HG03066 (cell line): Measurements from ENCODE around the gene PPL.

ENCODE experiments used
- ATAC-seq: cut with Tn5 transposase; IDR thresholded peaks from one replicate; pipeline ENCODE4 v1.9.1; 2021; ENCODE audit warnings: low read depth; ENCODE audit not compliant: unreplicated experiment

Gene PPL

DNA sequence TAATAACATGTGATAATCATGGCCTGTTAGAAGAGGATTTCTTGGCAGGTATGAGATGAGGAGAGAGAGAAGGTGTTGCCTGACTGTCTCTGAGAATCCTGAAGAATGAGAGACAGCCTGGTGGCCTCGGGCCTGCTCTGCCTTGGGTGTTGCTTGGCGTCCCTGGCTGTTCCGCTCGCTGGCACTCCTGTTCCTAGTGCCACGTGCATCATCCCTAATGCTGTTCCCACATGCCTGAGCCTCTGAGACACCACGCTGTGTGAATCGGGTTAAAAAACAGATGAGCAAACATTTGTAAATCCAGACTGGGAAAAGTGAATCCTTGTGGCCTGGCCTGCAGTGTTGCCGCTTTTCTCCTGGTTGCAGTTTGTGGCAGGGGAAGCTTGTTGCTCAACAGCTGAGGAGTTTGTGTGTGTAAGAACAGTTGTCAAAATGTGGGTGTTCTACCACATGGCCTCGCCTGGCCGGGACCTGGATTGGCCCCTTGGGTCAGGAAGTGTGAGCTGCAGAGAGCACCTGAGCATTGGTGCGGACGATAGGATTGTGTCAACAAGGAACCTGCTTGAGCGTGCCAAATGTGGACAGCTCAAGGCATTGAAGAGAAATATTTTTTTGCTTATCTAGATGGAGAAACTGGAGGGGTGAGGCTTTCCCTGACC is 67.7 kb downstream of the PPL start:
- ATAC-seq, result no peak

GRCh38 chr16:4868535-4868934 is 68.4 kb downstream of the PPL start:
- ATAC-seq, result no peak

- ATAC-seq, result no peak
Observed at GRCh38 chr16:4868026-4868425, 68.9 kb downstream of the PPL start.

- no peak for ATAC-seq
Observed at GRCh38 chr16:4866586-4866985, 70.4 kb downstream of the PPL start.

GRCh38 chr16:4865231-4865860 is 71.6 kb downstream of the PPL start:
- no peak for ATAC-seq

DNA sequence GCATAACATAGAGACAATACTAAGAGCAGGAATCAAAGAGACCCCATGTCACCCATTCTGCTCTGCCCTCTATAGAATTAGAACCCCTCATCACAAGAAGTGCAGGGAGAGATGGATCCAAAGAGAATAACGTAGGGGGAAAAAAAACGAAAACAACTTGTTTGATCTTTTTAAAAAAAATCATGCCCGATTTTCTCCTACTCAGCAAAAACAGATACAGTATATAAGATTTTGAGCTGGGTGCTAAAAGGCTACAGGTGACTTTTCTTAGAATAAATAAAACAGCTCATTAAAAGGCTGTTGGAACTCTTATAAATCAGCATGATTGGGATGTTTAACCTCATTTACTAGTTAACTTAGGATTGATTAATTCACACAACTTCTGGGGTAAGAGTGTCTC is 72.2 kb downstream of the PPL start:
- ATAC-seq, result no peak

DNA sequence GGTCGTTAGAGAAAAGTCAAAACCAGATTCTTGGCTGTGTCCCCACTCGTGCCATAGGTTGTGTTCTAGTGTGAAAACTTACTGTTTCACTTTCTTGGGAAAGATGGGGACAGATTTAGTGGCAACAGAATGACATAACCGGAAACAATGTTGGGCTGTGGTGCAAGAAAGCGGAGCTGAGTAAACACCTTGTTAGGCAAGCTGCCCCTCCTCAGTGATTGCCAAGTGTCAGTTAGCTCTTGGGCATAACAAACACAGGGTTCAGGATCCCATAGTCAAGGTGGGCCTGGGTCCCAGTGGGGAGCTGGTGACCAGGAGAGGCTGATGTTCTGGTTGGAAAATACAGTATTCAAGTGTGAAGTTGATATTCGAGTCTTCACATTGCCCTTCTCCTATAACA is 74.3 kb downstream of the PPL start:
- ATAC-seq, result no peak

DNA sequence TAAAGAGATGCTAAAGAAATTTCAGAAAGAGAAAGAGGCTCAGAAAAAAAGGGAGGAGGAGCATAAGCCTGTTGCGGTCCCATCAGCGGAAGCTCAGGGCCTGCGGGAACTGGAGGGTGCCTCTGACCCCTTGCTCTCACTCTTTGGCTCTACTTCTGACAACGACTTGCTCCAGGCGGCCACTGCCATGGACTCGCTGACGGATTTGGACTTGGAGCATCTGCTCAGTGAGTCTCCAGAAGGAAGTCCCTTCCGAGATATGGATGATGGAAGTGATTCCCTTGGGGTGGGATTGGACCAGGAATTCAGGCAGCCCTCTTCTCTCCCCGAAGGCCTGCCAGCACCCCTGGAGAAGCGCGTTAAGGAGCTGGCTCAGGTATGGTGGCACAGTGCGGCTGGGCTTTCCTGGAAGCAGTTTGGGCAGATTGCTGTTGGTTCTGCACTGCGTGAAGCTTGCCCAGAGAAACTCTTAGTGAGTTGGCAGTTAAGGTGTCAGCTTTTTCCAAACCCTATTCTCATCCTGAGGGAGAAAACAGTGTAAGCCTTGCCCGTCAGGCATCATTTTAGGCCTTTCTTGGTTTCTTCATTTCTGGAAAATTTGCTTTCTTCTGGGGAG is 76.1 kb downstream of the PPL start:
- no peak for ATAC-seq

DNA sequence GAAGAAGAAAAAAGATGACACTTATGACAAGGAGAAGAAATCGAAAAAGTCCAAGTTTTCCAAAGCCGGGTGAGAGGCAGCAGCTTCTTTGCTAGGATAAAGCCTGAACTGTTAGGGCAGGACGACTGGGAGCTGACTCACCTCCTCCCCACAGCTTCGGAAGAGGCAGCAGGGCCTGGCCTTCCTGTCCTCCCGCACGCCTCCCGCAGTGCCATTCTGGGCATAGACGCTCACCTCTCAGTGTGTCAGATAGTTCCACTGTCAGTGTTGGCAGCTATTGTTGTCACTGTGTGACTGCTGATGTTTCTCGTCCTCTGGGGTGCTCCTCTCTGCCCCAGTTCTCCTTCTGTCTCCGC is 77.1 kb downstream of the PPL start:
- no peak for ATAC-seq

DNA sequence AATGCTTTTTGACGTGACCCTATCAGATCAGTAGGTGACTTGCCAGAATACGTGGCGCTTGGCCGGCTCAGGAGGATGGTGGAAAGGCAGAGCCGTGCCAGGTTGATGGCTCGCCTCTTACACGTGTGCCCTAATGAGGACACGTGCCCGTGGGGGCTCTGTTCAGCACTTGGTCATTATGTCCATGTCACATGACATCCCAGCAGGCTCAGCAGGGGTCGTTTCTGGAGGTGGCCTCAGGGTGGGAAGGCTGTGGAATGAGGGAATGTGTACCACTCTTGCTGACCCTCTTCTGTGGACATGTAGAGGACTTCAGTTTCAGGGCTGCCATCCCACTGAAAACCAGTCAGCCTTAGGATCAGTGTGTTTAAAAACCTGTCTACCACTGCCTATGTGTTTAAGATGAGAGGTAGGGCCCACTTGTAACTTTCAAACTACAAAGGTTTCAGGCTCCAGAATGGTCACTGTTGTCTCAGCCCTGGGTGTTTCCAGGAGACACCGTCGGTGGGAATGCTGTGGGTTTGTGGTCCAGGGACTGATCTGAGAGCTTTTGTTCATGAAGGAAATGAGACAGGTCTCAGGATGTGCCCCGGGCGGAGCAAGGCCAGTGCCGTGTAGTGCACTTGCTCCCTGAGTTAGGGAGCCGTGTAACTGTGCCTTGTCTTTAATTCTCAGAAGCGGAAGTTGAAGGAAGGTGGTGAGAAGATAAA is 77.6 kb downstream of the PPL start:
- ATAC-seq, result no peak

DNA sequence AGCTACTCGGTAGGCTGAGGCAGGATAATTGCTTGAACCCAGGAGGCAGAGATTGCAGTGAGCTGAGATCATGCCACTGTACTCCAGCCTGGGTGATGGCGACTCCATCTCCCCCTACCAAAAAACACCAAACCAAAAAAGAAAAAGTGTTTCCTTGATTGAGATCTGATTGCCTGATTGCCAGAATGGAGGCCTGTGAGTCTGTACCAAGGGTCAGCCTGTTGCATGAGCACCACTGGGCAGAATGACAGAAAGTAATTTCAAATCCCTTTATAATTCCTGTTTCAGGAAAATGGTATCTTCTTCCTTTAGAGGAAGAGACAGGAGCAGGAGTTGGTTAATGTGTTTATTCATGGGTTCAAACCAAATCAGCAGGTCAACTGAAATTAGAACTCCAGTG is 81.1 kb downstream of the PPL start:
- no peak for ATAC-seq

- no peak for ATAC-seq
Observed at GRCh38 chr16:4855371-4855770, 81.6 kb downstream of the PPL start.

DNA sequence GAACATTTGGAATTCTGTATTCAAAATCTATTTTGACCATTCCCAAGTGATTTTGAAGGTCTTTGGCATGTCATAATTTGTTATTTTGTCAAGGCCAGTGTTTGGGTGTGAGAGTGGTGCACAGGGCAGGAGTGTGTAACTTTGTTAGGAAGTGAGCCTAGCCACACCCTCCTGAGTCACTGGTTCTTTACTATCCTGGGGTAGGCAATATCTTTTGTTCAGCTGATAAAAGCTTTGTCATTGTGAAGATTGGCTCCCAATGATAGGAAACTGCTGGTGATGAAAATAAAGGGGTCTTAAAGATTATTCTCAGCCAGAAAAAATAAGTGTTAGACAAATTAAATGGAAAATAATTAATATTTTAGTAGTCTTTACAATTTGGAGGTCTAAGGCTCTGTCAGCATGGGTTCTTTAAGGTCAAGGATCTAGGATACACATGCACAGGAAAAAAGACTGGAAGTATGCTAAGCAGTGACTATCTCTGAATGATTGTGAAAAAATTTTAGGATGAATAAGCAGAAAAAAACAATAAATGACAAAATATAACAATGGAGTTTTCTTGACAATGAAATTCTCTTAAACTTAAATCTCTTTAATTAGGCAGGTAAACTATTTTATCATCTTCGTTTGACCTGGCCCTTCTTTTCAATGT is 84.6 kb downstream of the PPL start:
- ATAC-seq, result no peak

GRCh38 chr16:4850211-4850610 is 86.7 kb downstream of the PPL start:
- no peak for ATAC-seq

GRCh38 chr16:4847774-4848587 is 89.0 kb downstream of the PPL start:
- ATAC-seq, result peak; percentile 5

- ATAC-seq, result peak; percentile 91
Observed at GRCh38 chr16:4846901-4847773, 89.8 kb downstream of the PPL start, which contains the start of the genes GLYR1 and UBN1. Gene GLYR1 (minus strand): TSS chr16:4847288. CDS start chr16:4847265, 23 bp downstream. Gene UBN1 (plus strand): TSS chr16:4847481. CDS start chr16:4852918, 5,437 bp downstream.

DNA sequence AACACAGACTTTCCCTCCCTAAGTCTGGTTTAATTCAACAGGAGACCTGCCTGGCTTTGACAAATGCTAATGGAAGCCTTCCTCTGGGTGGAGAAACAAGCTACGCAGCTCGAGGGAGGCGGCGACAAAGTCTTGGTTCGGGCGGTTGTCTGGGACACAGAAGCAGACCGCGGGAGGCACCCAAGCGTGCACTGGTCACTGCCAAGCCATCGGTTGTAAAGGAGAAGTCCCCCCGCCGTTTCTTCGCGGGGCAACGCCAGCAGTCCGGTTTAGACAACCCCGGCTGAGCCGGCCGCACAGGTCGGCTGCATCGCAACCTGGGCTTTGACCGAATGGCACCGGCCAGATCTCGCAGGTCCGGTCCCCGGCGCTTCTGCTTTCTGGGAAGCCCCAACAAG is 90.4 kb downstream of the PPL start:
- ATAC-seq, result peak; percentile 30

DNA sequence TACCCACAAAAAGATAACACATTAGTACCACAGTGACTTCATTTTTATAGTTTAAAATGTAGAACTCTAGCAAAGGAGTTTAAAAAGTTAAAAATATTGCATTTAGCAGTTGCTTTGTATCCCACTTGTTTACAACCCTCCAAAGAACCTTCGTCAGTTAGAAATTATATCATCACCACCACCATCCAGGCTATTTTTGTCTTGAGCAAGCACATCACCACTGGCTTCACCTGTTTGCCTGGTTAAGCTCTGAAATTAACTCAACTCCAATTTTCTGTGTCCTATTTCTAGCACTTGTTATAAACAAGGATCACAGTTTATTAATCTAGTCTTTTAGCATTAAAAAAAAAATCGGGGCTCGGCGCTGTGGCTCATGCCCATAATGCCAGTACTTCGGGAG is 96.0 kb downstream of the PPL start:
- no peak for ATAC-seq

GRCh38 chr16:4839942-4840341 is 97.0 kb downstream of the PPL start:
- ATAC-seq, result no peak
